ENCODE results near the gene NFE2L1. TPM values are rescaled to one million over a fixed set of nuclear protein-coding genes. Genes with fewer than 3 reads are reported as not detected.
"Not testable (repeated sequence)": the region's sequence is repeated elsewhere in the genome, so short reads cannot be mapped to it uniquely, and the experiment has no call there.

The NFE2L1 gene
- total RNA-seq, 1 experiment from 2014 or later = 161 TPM

- no peak overlapping the region for H2BK20ac ChIP-seq (ENCODE audit: low read depth, low read length, poor library complexity, severe bottlenecking)
- no CpG with 5 or more reads among the region's 2 CpGs for WGBS (ENCODE audit: extremely low coverage, insufficient read length, low lambda C conversion rate)
- no peak for DNase-seq
Observed at GRCh38 chr17:48071654-48072053, 23.5 kb downstream of the NFE2L1 start.

GRCh38 chr17:48072811-48073210, 24.7 kb downstream of the NFE2L1 start:
- not testable (repeated sequence) for H2BK12ac ChIP-seq (ENCODE audit: insufficient read length, low read depth, low read length); H3K27me3 ChIP-seq (ENCODE audit: insufficient read depth, low read length); H3K56ac ChIP-seq (ENCODE audit: insufficient read length, low read depth, low read length); H2BK20ac ChIP-seq (ENCODE audit: low read depth, low read length, poor library complexity, severe bottlenecking); H2BK120ac ChIP-seq (ENCODE audit: low read depth, low read length, poor library complexity, severe bottlenecking); H3K79me1 ChIP-seq (ENCODE audit: insufficient read depth, low read depth, low read length, poor library complexity, severe bottlenecking); H3K23me2 ChIP-seq (ENCODE audit: insufficient read length, low read depth, low read length, poor library complexity, severe bottlenecking); H4K91ac ChIP-seq (ENCODE audit: insufficient read length, low read depth, low read length); H3K9ac ChIP-seq (ENCODE audit: extremely low read depth, insufficient read length, low read length); H3K4me2 ChIP-seq (ENCODE audit: insufficient read depth, insufficient read length, low read length); H3K9me3 ChIP-seq (ENCODE audit: control insufficient read depth, low read depth, low read length); H2BK5ac ChIP-seq (ENCODE audit: insufficient read length, low read length); H4K8ac ChIP-seq (replicated peaks; ENCODE audit: insufficient read length, low read depth, low read length); H3K23ac ChIP-seq (ENCODE audit: insufficient read length, low read depth, low read length); H3K27me3 Mint-ChIP-seq (ENCODE audit: low read depth); H2AFZ ChIP-seq (ENCODE audit: low read length); H2BK15ac ChIP-seq (ENCODE audit: low read depth, low read length); H3K9me3 Mint-ChIP-seq; H3K4me3 Mint-ChIP-seq; H3K18ac ChIP-seq (ENCODE audit: insufficient read length, low read depth, low read length); H3T11ph ChIP-seq (ENCODE audit: low read length); H3K4me1 ChIP-seq (ENCODE audit: insufficient read depth, low read length); DNase-seq; H3K4me1 Mint-ChIP-seq; H3K79me2 ChIP-seq (ENCODE audit: insufficient read depth, low read length); H3K27ac ChIP-seq (ENCODE audit: insufficient read length, low read depth, low read length); H2AK5ac ChIP-seq (ENCODE audit: insufficient read length, low read length); H3K14ac ChIP-seq (ENCODE audit: insufficient read depth, low read length); H4K20me1 ChIP-seq (ENCODE audit: control insufficient read depth, insufficient read depth, insufficient read length); H4K5ac ChIP-seq (ENCODE audit: insufficient read length, low read depth, low read length); H3K4ac ChIP-seq (ENCODE audit: low read depth, low read length)
- Mint-ChIP-seq H3K36me3 (ENCODE audit: insufficient read depth in 1 of 3, low read depth in 3 of 3) (peaks cover 21 to 82% (median 77%) of the 10 kb centered on the region in 3 experiments), H3K27ac (peak overlapping the region in 1 of 3 experiments; percentile 58; a peak in 1 of 7 replicates)
- WGBS (ENCODE audit: extremely low coverage, insufficient read length, low lambda C conversion rate) = no CpG with 5 or more reads among the region's 9 CpGs

More at GRCh38 chr17:48071654-48072053, 23.5 kb downstream of the NFE2L1 start:
- Histone ChIP-seq H3K18ac (ENCODE audit: insufficient read length, low read depth, low read length) (no peak overlapping the region), H3K9me3 (ENCODE audit: control insufficient read depth, low read depth, low read length) (no peaks in the 10 kb centered on the region), H3K27ac (ENCODE audit: insufficient read length, low read depth, low read length) (no peak overlapping the region), H2BK12ac (ENCODE audit: insufficient read length, low read depth, low read length) (no peak overlapping the region), H3K4ac (ENCODE audit: low read depth, low read length) (no peak overlapping the region), H4K8ac (replicated peaks; ENCODE audit: insufficient read length, low read depth, low read length) (no peak overlapping the region), H3K23ac (ENCODE audit: insufficient read length, low read depth, low read length) (no peak overlapping the region), H3K23me2 (ENCODE audit: insufficient read length, low read depth, low read length, poor library complexity, severe bottlenecking) (no peaks in the 10 kb centered on the region), H3K27me3 (ENCODE audit: insufficient read depth, low read length) (no peaks in the 10 kb centered on the region), H3K79me2 (ENCODE audit: insufficient read depth, low read length) (no peaks in the 10 kb centered on the region), H2BK15ac (ENCODE audit: low read depth, low read length) (no peak overlapping the region), H3K4me2 (ENCODE audit: insufficient read depth, insufficient read length, low read length) (no peak overlapping the region), H3T11ph (ENCODE audit: low read length) (no peak overlapping the region), H2AFZ (ENCODE audit: low read length) (no peak overlapping the region), H3K56ac (ENCODE audit: insufficient read length, low read depth, low read length) (no peak overlapping the region), H4K5ac (ENCODE audit: insufficient read length, low read depth, low read length) (no peak overlapping the region), H3K14ac (ENCODE audit: insufficient read depth, low read length) (no peak overlapping the region), H2BK5ac (ENCODE audit: insufficient read length, low read length) (no peak overlapping the region), H4K91ac (ENCODE audit: insufficient read length, low read depth, low read length) (no peak overlapping the region), H3K9ac (ENCODE audit: extremely low read depth, insufficient read length, low read length) (no peak overlapping the region), H3K4me1 (ENCODE audit: insufficient read depth, low read length) (no peaks in the 10 kb centered on the region), H3K79me1 (ENCODE audit: insufficient read depth, low read depth, low read length, poor library complexity, severe bottlenecking) (no peaks in the 10 kb centered on the region), H4K20me1 (ENCODE audit: control insufficient read depth, insufficient read depth, insufficient read length) (no peaks in the 10 kb centered on the region), H2AK5ac (ENCODE audit: insufficient read length, low read length) (no peak overlapping the region), H2BK120ac (ENCODE audit: low read depth, low read length, poor library complexity, severe bottlenecking) (no peak overlapping the region)
- Mint-ChIP-seq H3K4me3 (no peak overlapping the region), H3K27me3 (ENCODE audit: low read depth) (no peaks in the 10 kb centered on the region), H3K9me3 (no peaks in the 10 kb centered on the region), H3K4me1 (peaks cover 4 to 5% of the 10 kb centered on the region in 2 experiments), H3K27ac (no peak overlapping the region; a peak in 1 of 7 replicates), H3K36me3 (ENCODE audit: insufficient read depth in 1 of 3, low read depth in 3 of 3) (peaks cover 21 to 84% (median 78%) of the 10 kb centered on the region in 3 experiments)
- no peak for TF ChIP-seq CTCF (conservative IDR thresholded peaks at IDR 0.05)

Measured in H9 (cell line).